HepG2 (cell line): ENCODE measurements around the gene RSPH9. TPM values are rescaled to one million over a fixed set of nuclear protein-coding genes. Genes with fewer than 3 reads are reported as not detected.

ENCODE experiments used
- CBX5 ChIP-seq: sonication (generic); formaldehyde crosslinking; IDR thresholded peaks from 2 replicates; pipeline ENCODE4 v1.4.0; 2020; ENCODE audit warnings: missing genetic modification reagents, borderline replicate concordance
- FOXC1 ChIP-seq: sonication (generic); formaldehyde crosslinking; IDR thresholded peaks from 2 replicates; pipeline ENCODE4 v1.8.0; 2022; ENCODE audit warnings: mild to moderate bottlenecking, missing genetic modification reagents, borderline replicate concordance
- GABPA ChIP-seq, 2 experiments: IDR thresholded peaks; 2 replicates each; pipeline ENCODE4 v1.6.1; 2011 to 2016; ENCODE audit warnings: low read depth in 2 of 2, low read length in 1 of 2, missing biosample characterization in 1 of 2, missing genetic modification characterization in 1 of 2
- MLLT10 ChIP-seq: sonication (generic); formaldehyde crosslinking; IDR thresholded peaks from 2 replicates; pipeline ENCODE4 v1.4.0; 2020; ENCODE audit warnings: missing genetic modification reagents
- MYPOP ChIP-seq: sonication (generic); formaldehyde crosslinking; IDR thresholded peaks from 2 replicates; pipeline ENCODE4 v1.8.1; 2023; ENCODE audit warnings: mild to moderate bottlenecking, moderate library complexity, missing genetic modification reagents
- NR2F6 ChIP-seq, 2 experiments: IDR thresholded peaks; 2 replicates each; pipeline ENCODE4 v1.6.1; 2016; ENCODE audit warnings: antibody characterized with exemption in 1 of 2, mild to moderate bottlenecking in 1 of 2
- POLR2AphosphoS2 ChIP-seq: IDR thresholded peaks from 2 replicates; pipeline ENCODE4 v1.6.1; 2011; ENCODE audit warnings: low read depth, low read length, improper control_type of control experiment
- REL ChIP-seq: sonication (generic); formaldehyde crosslinking; conservative IDR thresholded peaks from 2 replicates; pipeline ENCODE4 v1.8.0; 2022; ENCODE audit warnings: mild to moderate bottlenecking, missing genetic modification reagents, moderate library complexity
- TBX3 ChIP-seq: fragments of 450-650 bp; IDR thresholded peaks from 2 replicates; pipeline ENCODE4 v1.6.1; 2017; ENCODE audit warnings: antibody characterized with exemption, mild to moderate bottlenecking, inconsistent platforms, borderline replicate concordance
- TRIM22 ChIP-seq: fragments of 450-650 bp; IDR thresholded peaks from 2 replicates; pipeline ENCODE4 v1.6.1; 2017
- ZBTB2 ChIP-seq: sonication (generic); formaldehyde crosslinking; IDR thresholded peaks from 2 replicates; pipeline ENCODE4 v1.8.0; 2022; ENCODE audit warnings: low read depth, missing genetic modification reagents
- ZBTB3 ChIP-seq: sonication (generic); formaldehyde crosslinking; IDR thresholded peaks from 2 replicates; pipeline ENCODE4 v1.4.0; 2020; ENCODE audit warnings: low read depth, mild to moderate bottlenecking, moderate library complexity, missing genetic modification reagents, borderline replicate concordance
- ZBTB39 ChIP-seq: sonication (generic); formaldehyde crosslinking; IDR thresholded peaks from 2 replicates; pipeline ENCODE4 v1.5.0; 2020; ENCODE audit warnings: missing genetic modification reagents
- ZFP37 ChIP-seq: sonication (generic); formaldehyde crosslinking; IDR thresholded peaks from 2 replicates; pipeline ENCODE4 v1.4.0; 2020; ENCODE audit warnings: missing genetic modification reagents, borderline replicate concordance
- ZMYM2 ChIP-seq: sonication (generic); formaldehyde crosslinking; IDR thresholded peaks from 2 replicates; pipeline ENCODE4 v1.8.0; 2022; ENCODE audit warnings: mild to moderate bottlenecking, missing genetic modification reagents
- ZMYM4 ChIP-seq: sonication (generic); formaldehyde crosslinking; IDR thresholded peaks from 2 replicates; pipeline ENCODE4 v1.8.1; 2023; ENCODE audit warnings: mild to moderate bottlenecking, missing genetic modification reagents
- ZNF20 ChIP-seq: sonication (generic); formaldehyde crosslinking; IDR thresholded peaks from 2 replicates; pipeline ENCODE4 v1.4.0; 2020; ENCODE audit warnings: mild to moderate bottlenecking, moderate library complexity, missing genetic modification reagents
- ZNF326 ChIP-seq: sonication (generic); formaldehyde crosslinking; IDR thresholded peaks from 2 replicates; pipeline ENCODE4 v1.4.0; 2020; ENCODE audit warnings: missing genetic modification reagents, borderline replicate concordance
- ZNF335 ChIP-seq: sonication (generic); formaldehyde crosslinking; IDR thresholded peaks from 2 replicates; pipeline ENCODE4 v1.4.0; 2020; ENCODE audit warnings: missing genetic modification reagents
- ZNF782 ChIP-seq: sonication (generic); formaldehyde crosslinking; IDR thresholded peaks from 2 replicates; pipeline ENCODE4 v1.4.0; 2020; ENCODE audit warnings: missing genetic modification reagents, mild to moderate bottlenecking, borderline replicate concordance
- ZNF784 ChIP-seq: sonication (generic); formaldehyde crosslinking; IDR thresholded peaks from 2 replicates; pipeline ENCODE4 v1.5.1; 2020; ENCODE audit warnings: missing genetic modification reagents, mild to moderate bottlenecking, borderline replicate concordance
- polyA plus RNA-seq, 8 experiments: library from polyadenylated mRNA; depleted of rRNA in 3 of 8; stranded (reverse) in 7 of 8; unstranded in 1 of 8; fragments of >200 nt; fragmentation: Illumina TruSeq in 4 of 8; extraction: Trizol in 4 of 8; gene quantifications; 2 replicates each; pipeline versions ENCODE4 v1.2.1 to v1.2.3, GENCODE V29; 2011 to 2016; ENCODE audit warnings: low read depth in 4 of 8, missing spikeins in 1 of 8, mixed read lengths in 1 of 8; ENCODE audit not compliant: insufficient read depth in 1 of 8
- total RNA-seq, 5 experiments: library from RNA; depleted of rRNA; stranded (reverse); fragments of >200 nt; fragmentation: Illumina TruSeq; extraction: Trizol; gene quantifications; 2 replicates each; pipeline ENCODE4 v1.2.3, GENCODE V29; 2016; ENCODE audit warnings: low read depth in 1 of 5

Gene RSPH9
- total and polyA plus RNA-seq, 2 of the 13 experiments (the other 11 are each of a cell fraction or from before 2014, with no cell fraction given) = 0.04 TPM; not detected in 1

- TF ChIP-seq ZBTB3 = no peak
- peak; percentile 91 for TF ChIP-seq ZMYM2
- TF ChIP-seq NR2F6 (IDR thresholded peaks at IDR 0.05) = no peak
- TF ChIP-seq NR2F6 (CRISPR knock-in tag; IDR thresholded peaks at IDR 0.05) = 0 out of 2 replicates have a peak, but pooled peaks have one; percentile 20
- peak; percentile 33; the same call in 1 of the 2 replicates for TF ChIP-seq ZBTB39 (CRISPR knock-in tag)
- no peak for TF ChIP-seq ZNF326 (CRISPR knock-in tag)
- no peak for TF ChIP-seq MLLT10
- no peak for TF ChIP-seq ZBTB2 (CRISPR knock-in tag)
- TF ChIP-seq POLR2AphosphoS2 = no peak
- TF ChIP-seq TBX3 = no peak
- no peak for TF ChIP-seq GABPA (IDR thresholded peaks at IDR 0.05; ENCODE audit: low read depth, low read length)
- TF ChIP-seq GABPA (CRISPR knock-in tag; IDR thresholded peaks at IDR 0.05; ENCODE audit: low read depth) = no peak; the same call in 1 of the 2 replicates
- peak; percentile 82 for TF ChIP-seq ZMYM4 (CRISPR knock-in tag)
- TF ChIP-seq ZFP37 (CRISPR knock-in tag) = 0 out of 2 replicates have a peak, but pooled peaks have one; percentile 56
- no peak for TF ChIP-seq ZNF784 (CRISPR knock-in tag)
- TF ChIP-seq TRIM22 = no peak
- peak; percentile 34; the same call in 1 of the 2 replicates for TF ChIP-seq ZNF335 (CRISPR knock-in tag)
- TF ChIP-seq ZNF20 (CRISPR knock-in tag) = peak; percentile 40; the same call in 1 of the 2 replicates
- peak; percentile 58; the same call in 1 of the 2 replicates for TF ChIP-seq REL (CRISPR knock-in tag)
- no peak for TF ChIP-seq CBX5 (CRISPR knock-in tag)
- no peak; the same call in 1 of the 2 replicates for TF ChIP-seq FOXC1 (CRISPR knock-in tag)
- TF ChIP-seq ZNF782 (CRISPR knock-in tag) = no peak
- no peak; the same call in none of the 2 replicates for TF ChIP-seq MYPOP (CRISPR knock-in tag)
Observed at GRCh38 chr6:43629505-43630300, 15.1 kb upstream of the RSPH9 start (continued).
